ENCODE data around the gene TTC39B. TPM values are rescaled to one million over a fixed set of nuclear protein-coding genes. Genes with fewer than 3 reads are reported as not detected.

TTC39B gene
- total RNA-seq, 1 experiment from 2014 or later, result 7.4 TPM

Other genes with a start within 250 kb of the TTC39B start
- gene SNAPC3, start 115.7 kb upstream of the TTC39B start, total RNA-seq (2021; ENCODE audit: unreplicated experiment), result 26.1 TPM
- 99.1 TPM for gene PSIP1, start 203.8 kb upstream of the TTC39B start, total RNA-seq (2021; ENCODE audit: unreplicated experiment)
- gene CCDC171, start 245.8 kb upstream of the TTC39B start, total RNA-seq (2021; ENCODE audit: unreplicated experiment), result 2.6 TPM